ENCODE measurements around the gene TMEM129. TPM values are rescaled to one million over a fixed set of nuclear protein-coding genes. Genes with fewer than 3 reads are reported as not detected.

Gene TMEM129
- total and polyA plus RNA-seq, 2 donors (not counting 1 experiment from before 2014, with no cell fraction given) = 15.0 to 39.6 TPM

GRCh38 chr4:1723131-1723801 is 2.1 kb upstream of the TMEM129 start:
- Histone ChIP-seq H3K27me3 (ENCODE audit: control insufficient read depth, insufficient read depth, low read length) (no peaks in the 10 kb centered on the region), H3K9me3 (ENCODE audit: control insufficient read depth, insufficient read depth, low read depth, low read length) (no peaks in the 10 kb centered on the region), H3K79me2 (ENCODE audit: control insufficient read depth, insufficient read depth, low read length) (peaks cover 75% of the 10 kb centered on the region), H2AFZ (ENCODE audit: low read length) (no peak overlapping the region), H3K4me2 (ENCODE audit: extremely low read depth, insufficient read depth, low read length) (peak overlapping the region; percentile 95), H4K20me1 (ENCODE audit: control insufficient read depth, extremely low read depth, insufficient read depth, low read length) (no peaks in the 10 kb centered on the region), H3K4me3 (replicated peaks in 1 of 4; ENCODE audit: control extremely low read depth in 1 of 4, insufficient read depth in 1 of 4, low read depth in 3 of 4, low read length in 4 of 4) (peak overlapping the region in 1 of 4 experiments; percentile 72), H3K4me1 (ENCODE audit: control insufficient read depth, extremely low read depth, insufficient read depth, low read length) (peaks cover 24% of the 10 kb centered on the region), H3K27ac (ENCODE audit: insufficient read depth, low read length) (peak overlapping the region; percentile 2), H3K9ac (ENCODE audit: insufficient read depth, low read length) (no peak overlapping the region), H3K36me3 (ENCODE audit: control insufficient read depth, insufficient read depth, low read length) (peaks cover 20% of the 10 kb centered on the region)
- TF ChIP-seq EZH2 (IDR thresholded peaks at IDR 0.05; ENCODE audit: low read length, missing control alignments) (no peak), CTCF (conservative IDR thresholded peaks at IDR 0.05 in 1 of 2, IDR thresholded peaks at IDR 0.05 in 1 of 2; ENCODE audit: low read depth in 1 of 2, low read length in 2 of 2) (no peak)
- peak in 1 of 2 donors; percentile 10 for DNase-seq (ENCODE audit: low read depth in 2 of 2)

- no peak for DNase-seq (ENCODE audit: low read depth in 2 of 2)
- no peaks in the 10 kb centered on the region for H3K9me3 ChIP-seq (ENCODE audit: control insufficient read depth, insufficient read depth, low read depth, low read length)
- peaks cover 23% of the 10 kb centered on the region for H3K4me1 ChIP-seq (ENCODE audit: control insufficient read depth, extremely low read depth, insufficient read depth, low read length)
- peak overlapping the region; percentile 95 for H3K4me2 ChIP-seq (ENCODE audit: extremely low read depth, insufficient read depth, low read length)
- H3K9ac ChIP-seq (ENCODE audit: insufficient read depth, low read length) = no peak overlapping the region
- no peaks in the 10 kb centered on the region for H4K20me1 ChIP-seq (ENCODE audit: control insufficient read depth, extremely low read depth, insufficient read depth, low read length)
- H3K36me3 ChIP-seq (ENCODE audit: control insufficient read depth, insufficient read depth, low read length) = peaks cover 19% of the 10 kb centered on the region
- H2AFZ ChIP-seq (ENCODE audit: low read length) = no peak overlapping the region
- peak overlapping the region; percentile 61 for H3K27ac ChIP-seq (ENCODE audit: insufficient read depth, low read length)
- H3K27me3 ChIP-seq (ENCODE audit: control insufficient read depth, insufficient read depth, low read length) = no peaks in the 10 kb centered on the region
- TF ChIP-seq CTCF (conservative IDR thresholded peaks at IDR 0.05 in 1 of 2, IDR thresholded peaks at IDR 0.05 in 1 of 2; ENCODE audit: low read depth in 1 of 2, low read length in 2 of 2) (no peak), EZH2 (IDR thresholded peaks at IDR 0.05; ENCODE audit: low read length, missing control alignments) (no peak)
- peaks cover 75% of the 10 kb centered on the region for H3K79me2 ChIP-seq (ENCODE audit: control insufficient read depth, insufficient read depth, low read length)
- H3K4me3 ChIP-seq (replicated peaks in 1 of 4; ENCODE audit: control extremely low read depth in 1 of 4, insufficient read depth in 1 of 4, low read depth in 3 of 4, low read length in 4 of 4) = peak overlapping the region; percentile 34 to 78 (median 66)
These were observed 1.5 kb upstream of the TMEM129 start for GRCh38 chr4:1722551-1723118.

GRCh38 chr4:1721666-1722550 is 785 bp upstream of the TMEM129 start:
- no peaks in the 10 kb centered on the region for H4K20me1 ChIP-seq (ENCODE audit: control insufficient read depth, extremely low read depth, insufficient read depth, low read length)
- peaks cover 75% of the 10 kb centered on the region for H3K79me2 ChIP-seq (ENCODE audit: control insufficient read depth, insufficient read depth, low read length)
- peaks cover 16% of the 10 kb centered on the region for H3K4me1 ChIP-seq (ENCODE audit: control insufficient read depth, extremely low read depth, insufficient read depth, low read length)
- no peak overlapping the region for H2AFZ ChIP-seq (ENCODE audit: low read length)
- peak overlapping the region; percentile 34 to 78 (median 66) for H3K4me3 ChIP-seq (replicated peaks in 1 of 4; ENCODE audit: control extremely low read depth in 1 of 4, insufficient read depth in 1 of 4, low read depth in 3 of 4, low read length in 4 of 4)
- H3K27me3 ChIP-seq (ENCODE audit: control insufficient read depth, insufficient read depth, low read length) = no peaks in the 10 kb centered on the region
- TF ChIP-seq EZH2 (IDR thresholded peaks at IDR 0.05; ENCODE audit: low read length, missing control alignments) = no peak
- TF ChIP-seq CTCF (conservative IDR thresholded peaks at IDR 0.05 in 1 of 2, IDR thresholded peaks at IDR 0.05 in 1 of 2; ENCODE audit: low read depth in 1 of 2, low read length in 2 of 2) = no peak
- H3K27ac ChIP-seq (ENCODE audit: insufficient read depth, low read length) = peak overlapping the region; percentile 61
- H3K4me2 ChIP-seq (ENCODE audit: extremely low read depth, insufficient read depth, low read length) = peak overlapping the region; percentile 95
- H3K9ac ChIP-seq (ENCODE audit: insufficient read depth, low read length) = peak overlapping the region; percentile 53
- peaks cover 18% of the 10 kb centered on the region for H3K36me3 ChIP-seq (ENCODE audit: control insufficient read depth, insufficient read depth, low read length)
- no peak for DNase-seq (ENCODE audit: low read depth in 2 of 2)
- H3K9me3 ChIP-seq (ENCODE audit: control insufficient read depth, insufficient read depth, low read depth, low read length) = no peaks in the 10 kb centered on the region
